NCI-H2029 treated with DMSO at 0.1 percent for 48 hours (cell line): ENCODE results near the gene KLF11.
A peak's percentile ranks its signal among the peaks of the same experiment; 100 is the strongest.
"Not testable (repeated sequence)": the region's sequence is repeated elsewhere in the genome, so short reads cannot be mapped to it uniquely, and the experiment has no call there.

Experiments used
- DNase-seq: peaks from one replicate; lab custom pipeline; 2025; lab: John Stamatoyannopoulos, UW

Gene KLF11

DNA sequence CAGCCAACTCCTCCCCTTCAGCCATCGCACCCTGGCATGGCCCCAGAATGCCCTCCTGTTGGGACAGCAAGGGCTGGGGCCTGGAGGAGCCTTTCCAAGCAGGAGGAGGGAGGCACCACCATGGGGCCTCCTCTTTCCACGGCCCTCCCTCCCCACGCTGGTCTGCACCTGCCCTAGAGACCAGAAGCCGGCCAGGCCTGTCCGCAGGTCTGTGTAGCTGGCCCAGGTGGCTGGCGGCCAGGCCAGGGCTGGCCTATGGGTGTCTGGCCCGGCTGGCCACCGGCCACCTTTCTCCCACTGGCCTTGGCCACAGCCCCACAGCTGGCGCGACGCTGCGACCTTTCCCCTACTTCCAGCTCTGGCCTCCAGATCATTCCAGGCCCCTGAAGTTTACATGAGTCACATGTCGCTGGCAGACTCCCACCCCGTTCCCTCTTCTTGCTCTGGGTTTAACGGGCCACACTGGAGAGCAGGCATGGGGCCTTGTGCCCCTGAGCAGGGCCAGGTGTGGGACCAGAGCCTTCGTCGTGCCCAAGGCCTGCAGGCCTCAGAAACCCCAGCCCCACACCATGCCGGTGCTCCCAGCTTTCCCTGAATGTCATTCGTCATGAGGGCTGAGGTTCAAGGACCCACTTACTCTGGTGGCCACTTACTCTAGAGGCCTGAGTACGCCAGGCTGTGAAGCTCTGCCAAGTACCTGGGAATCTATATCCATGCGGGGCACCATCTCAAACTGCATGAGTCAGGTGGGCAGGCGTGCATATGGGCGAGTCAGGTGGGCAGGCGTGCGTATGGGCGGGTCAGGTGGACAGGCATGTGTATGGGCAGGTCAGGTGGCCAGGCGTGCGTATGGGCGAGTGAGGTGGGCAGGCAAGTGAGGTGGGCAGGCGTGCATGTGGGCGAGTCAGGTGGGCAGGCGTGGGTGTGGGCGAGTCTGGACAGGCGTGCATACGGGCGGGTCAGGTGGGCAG, 33.3 kb upstream of the KLF11 start:
- DNase-seq, result peak; percentile 11

DNA sequence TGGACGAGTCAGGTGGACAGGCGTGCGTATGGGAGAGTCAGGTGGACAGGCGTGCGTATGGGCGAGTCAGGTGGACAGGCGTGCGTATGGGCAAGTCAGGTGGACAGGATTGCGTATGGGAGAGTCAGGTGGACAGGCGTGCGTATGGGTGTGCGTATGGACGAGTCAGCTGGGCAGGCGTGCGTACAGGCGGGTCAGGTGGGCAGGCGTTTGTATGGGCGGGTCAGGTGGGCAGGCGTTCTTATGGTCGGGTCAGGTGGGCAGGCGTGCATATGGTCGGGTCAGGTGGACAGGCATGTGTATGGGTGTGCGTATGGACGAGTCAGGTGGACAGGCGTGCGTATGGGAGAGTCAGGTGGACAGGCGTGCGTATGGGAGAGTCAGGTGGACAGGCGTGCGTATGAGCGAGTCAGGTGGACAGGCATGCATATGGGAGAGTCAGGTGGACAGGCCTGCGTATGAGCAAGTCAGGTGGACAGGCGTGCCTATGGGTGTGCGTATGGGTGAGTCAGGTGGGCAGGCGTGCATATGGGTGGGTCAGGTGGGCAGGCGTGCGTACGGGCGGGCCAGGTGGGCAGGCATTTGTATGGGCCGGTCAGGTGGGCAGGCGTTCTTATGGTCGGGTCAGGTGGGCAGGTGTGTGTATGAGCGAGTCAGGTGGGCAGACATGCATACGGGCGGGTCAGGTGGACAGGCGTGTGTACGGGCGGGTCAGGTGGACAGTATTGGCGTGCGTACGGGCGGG, 32.3 kb upstream of the KLF11 start:
- DNase-seq, result not testable (repeated sequence)

GRCh38 chr2:10011606-10012325, 31.6 kb upstream of the KLF11 start:
- DNase-seq, result not testable (repeated sequence)

DNA sequence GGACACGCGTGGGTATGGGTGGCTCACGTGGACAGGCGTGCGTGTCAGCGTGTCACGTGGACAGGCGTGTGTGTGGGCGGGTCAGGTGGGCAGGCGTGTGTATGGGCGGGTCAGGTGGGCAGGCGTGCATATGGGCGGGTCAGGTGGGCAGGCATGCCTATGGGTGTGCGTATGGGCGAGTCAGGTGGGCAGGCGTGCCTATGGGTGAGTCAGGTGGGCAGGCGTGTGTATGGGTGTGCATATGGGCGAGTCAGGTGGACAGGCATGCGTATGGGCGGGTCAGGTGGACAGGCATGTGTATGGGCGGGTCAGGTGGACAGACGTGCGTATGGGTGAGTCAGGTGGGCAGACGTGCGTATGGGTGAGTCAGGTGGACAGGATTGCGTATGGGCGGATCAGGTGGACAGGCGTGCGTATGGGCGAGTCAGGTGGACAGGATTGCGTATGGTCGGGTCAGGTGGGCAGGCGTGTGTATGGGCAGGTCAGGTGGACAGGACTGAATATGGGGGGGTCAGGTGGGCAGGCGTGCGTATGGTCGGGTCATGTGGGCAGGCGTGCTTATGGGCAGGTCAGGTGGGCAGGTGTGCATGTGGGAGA, 30.9 kb upstream of the KLF11 start:
- DNase-seq, result not testable (repeated sequence)

DNA sequence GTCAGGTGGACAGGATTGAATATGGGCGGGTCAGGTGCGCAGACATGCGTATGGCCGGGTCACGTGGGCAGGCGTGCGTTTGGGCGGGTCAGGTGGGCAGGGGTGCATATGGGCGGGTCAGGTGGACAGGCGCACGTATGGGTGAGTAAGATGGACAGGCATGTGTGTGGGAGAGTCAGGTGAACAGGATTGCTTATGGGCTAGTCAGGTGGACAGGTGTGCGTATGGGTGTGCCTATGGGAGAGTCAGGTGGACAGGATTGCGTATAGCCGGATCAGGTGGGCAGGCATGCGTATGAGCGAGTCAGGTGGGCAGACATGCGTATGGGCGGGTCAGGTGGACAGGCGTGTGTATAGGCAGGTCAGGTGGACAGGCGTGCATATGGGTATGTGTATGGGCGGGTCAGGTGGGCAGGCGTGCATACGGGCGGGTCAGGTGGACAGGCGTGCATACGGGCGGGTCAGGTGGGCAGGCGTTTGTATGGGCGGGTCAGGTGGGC, 30.3 kb upstream of the KLF11 start:
- no peak for DNase-seq

DNA sequence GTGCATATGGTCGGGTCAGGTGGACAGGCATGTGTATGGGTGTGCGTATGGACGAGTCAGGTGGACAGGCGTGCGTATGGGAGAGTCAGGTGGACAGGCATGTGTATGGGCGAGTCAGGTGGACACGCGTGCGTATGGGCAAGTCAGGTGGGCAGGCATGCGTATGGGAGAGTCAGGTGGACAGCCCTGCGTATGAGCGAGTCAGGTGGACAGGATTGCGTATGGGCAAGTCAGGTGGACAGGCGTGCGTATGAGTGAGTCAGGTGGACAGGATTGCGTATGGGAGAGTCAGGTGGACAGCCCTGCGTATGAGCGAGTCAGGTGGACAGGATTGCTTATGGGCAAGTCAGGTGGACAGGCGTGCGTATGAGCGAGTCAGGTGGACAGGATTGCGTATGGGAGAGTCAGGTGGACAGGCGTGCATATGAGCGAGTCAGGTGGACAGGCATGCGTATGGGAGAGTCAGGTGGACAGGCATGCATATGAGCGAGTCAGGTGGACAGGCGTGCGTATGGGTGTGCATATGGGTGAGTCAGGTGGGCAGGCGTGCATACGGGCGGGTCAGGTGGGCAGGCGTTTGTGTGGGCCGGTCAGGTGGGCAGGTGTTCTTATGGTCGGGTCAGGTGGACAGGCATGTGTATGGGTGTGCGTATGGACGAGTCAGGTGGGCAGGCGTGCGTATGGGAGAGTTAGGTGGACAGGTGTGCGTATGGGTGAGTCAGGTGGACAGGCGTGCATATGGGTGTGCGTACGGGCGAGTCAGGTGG, 29.5 kb upstream of the KLF11 start:
- DNase-seq, result not testable (repeated sequence)

GRCh38 chr2:10014418-10015190, 28.7 kb upstream of the KLF11 start:
- no peak for DNase-seq

DNA sequence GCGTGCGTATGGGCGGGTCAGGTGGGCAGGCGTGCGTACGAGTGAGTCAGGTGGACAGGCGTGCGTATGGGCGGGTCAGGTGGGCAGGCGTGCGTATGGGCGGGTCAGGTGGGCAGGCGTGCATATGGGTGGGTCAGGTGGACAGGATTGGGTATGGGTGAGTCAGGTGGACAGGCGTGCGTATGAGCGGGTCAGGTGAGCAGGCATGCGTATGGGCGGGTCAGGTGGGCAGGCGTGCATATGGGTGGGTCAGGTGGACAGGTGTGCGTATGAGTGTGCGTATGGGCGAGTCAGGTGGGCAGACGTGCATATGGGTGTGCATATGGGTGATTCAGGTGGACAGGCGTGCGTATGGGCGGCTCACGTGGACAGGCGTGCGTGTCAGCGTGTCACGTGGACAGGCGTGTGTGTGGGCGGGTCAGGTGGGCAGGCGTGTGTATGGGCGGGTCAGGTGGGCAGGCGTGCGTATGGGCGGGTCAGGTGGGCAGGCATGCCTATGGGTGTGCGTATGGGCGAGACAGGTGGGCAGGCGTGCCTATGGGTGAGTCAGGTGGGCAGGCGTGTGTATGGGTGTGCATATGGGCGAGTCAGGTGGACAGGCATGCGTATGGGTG, 27.9 kb upstream of the KLF11 start:
- DNase-seq, result not testable (repeated sequence)

- DNase-seq, result no peak
Observed at GRCh38 chr2:10016001-10016801, 27.1 kb upstream of the KLF11 start.

GRCh38 chr2:10016802-10017258, 26.5 kb upstream of the KLF11 start:
- DNase-seq, result no peak

- no peak for DNase-seq
Observed at GRCh38 chr2:10017313-10017941, 25.9 kb upstream of the KLF11 start.

DNA sequence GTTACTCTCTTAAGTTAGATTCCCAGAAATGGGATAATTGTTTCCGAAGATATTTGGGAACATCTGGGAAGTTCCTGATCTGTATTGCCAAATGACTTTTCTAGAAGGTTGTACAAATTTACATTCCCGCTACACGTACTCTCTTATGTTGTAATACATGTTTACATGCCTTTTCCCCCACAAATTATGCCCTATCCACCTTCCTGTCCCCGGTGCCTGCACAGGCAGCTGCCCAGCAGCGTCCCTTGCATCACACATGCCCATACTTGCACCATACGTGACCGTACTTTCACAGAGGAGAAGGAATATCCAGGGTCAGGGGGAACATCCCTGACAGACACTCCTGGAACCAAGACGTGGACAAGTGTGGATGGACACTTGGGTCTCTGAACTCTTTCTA, 24.2 kb upstream of the KLF11 start:
- DNase-seq, result no peak

DNA sequence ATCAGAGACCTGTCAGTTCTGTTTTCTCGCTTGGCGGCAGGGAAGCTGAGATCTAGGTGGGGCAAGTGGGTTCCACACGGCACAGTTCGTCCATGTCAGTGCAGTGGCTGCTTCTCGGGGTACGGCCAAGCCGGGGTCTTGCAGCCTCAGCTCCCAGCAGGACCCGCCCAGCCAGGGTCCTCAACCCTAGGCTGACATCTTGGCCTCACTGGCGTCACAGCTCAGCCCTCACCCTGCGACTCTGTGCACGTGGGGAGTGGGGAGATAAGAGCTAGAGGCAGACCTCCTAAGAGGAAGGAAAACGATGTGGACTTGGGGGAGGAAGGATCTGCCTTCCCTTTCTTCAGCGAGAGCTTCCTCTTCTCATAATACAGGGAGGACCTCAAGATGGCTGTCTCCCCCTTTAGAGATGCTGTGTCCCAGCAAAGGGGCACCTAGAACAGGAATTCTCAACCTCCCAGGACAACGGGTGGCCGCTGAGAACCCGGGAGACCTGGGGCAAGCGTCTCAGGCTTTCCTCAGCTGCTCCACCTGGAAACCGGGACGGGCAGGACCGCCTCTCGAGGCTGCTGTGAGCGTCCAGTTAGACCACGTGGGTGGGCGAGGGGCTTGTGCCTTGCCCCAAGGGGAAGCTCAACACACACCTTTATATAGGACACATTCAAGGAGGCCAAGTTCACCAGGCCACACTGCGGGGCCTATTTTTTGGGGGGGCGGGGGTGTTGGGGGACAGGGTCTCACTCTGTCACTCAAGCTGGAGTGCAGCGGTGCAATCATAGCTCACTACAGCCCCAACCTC, 23.5 kb upstream of the KLF11 start:
- DNase-seq, result no peak

DNA sequence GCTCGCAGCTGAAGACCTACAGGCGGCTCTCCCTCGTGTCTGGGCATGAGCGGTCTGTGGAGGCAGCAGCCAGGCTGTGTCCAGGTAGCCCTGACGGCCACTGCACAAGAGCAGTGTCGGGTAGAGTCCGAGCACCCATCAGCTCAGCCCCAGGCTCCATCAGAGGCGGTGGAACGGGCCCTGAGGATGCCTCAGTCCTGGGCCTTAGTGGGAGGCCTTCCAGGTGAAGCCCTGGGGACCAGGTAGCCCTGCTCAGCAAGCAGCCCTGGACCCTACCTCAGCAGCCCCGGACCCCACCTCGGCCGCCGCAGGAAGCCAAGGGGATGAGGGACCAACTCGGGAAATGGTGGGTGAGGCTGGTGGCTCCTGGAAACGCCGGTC, 21.3 kb upstream of the KLF11 start:
- no peak for DNase-seq

- no peak for DNase-seq
Observed at GRCh38 chr2:10022445-10022844, 20.9 kb upstream of the KLF11 start.

DNA sequence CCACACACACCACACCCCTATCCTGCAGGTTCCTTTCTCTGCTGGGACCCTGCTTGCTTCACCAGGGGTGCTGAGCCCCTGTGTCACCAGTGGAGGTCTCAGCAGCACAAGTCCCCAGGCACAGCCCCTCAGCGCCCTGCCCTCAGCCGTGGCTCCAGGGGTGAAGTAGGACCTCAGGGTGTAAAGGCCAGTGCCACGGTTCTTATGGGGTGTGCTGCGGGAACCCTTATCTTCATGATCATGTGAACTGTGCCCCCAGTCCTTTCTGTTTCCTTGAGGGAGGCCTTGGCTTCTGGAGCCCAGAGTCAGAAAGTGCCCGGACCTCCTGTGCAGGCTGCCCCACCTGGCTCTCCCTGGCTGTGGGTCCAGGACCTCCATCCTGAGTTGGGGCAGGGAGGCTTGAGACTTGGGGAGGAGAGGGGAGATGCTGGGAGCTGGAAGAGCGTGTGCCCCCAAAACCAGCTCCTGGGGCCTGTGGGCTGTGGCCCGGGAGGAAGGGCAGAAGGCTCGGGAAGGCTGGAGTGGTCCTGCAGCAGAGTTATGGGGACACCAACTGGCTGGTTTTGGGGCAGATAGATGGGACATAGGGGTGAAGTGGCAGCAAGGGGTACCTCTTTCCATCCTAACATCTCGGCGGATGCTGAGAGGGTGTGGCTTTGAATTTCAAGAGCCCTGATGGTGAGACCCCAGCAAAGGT, 20.2 kb upstream of the KLF11 start:
- no peak for DNase-seq
